Activated CD8-positive, alpha-beta memory T cell treated with anti-CD3 and anti-CD28 coated beads for 36 hours (primary cell): Measurements from ENCODE around the gene PNPLA8. TPM values are rescaled to one million over a fixed set of nuclear protein-coding genes. Genes with fewer than 3 reads are reported as not detected.
"Not testable (repeated sequence)": the region's sequence is repeated elsewhere in the genome, so short reads cannot be mapped to it uniquely, and the experiment has no call there.

Experiments
- CTCF ChIA-PET: fragments of 350-600 bp; sonication (Branson Sonifier 250); formaldehyde crosslinking; loops from one replicate; lab custom pipeline; 2021; ENCODE audit warnings: antibody characterized with exemption; lab: Charles Lee
- POLR2A ChIA-PET: fragments of 350-600 bp; sonication (Branson Sonifier 250); formaldehyde crosslinking; loops from one replicate; lab custom pipeline; 2021; ENCODE audit warnings: antibody characterized with exemption; lab: Charles Lee
- total RNA-seq, 2 experiments: library from RNA; stranded (reverse); gene quantifications; one replicate each; pipeline ENCODE4 v1.2.3, GENCODE V29; 2021

Gene PNPLA8
- total RNA-seq, 2 experiments from 2014 or later: 16.9 to 17.6 TPM

DNA sequence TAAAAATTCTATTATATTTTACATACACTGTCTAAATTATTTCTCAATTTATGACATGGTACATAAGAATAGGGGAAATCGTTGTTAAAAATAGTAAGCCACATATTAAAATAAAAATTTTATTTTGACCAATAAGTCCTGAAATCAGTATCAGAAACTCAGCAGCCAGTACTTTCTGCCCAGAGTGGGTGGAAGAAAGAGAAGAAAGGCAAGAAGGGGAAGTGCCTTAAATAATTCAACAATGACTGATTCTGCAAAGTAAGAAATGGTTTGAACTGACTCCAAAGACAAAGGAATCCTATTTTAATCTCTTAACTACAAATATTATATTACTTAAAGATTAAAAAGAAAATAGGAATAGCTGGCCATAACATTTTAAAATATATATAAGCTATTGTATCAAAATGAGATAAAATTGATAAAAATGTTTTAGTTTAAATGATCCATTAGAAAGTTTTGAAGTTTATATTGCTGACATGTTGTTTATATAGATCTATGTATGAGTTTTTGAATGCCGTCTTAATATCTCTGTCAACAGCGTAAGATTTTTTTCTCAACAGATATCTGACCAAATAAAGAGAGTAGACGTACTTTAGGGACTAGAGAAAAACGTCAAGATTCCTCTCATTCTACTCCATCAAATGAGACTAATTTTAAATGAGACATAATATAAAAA lies 39.5 kb downstream of the PNPLA8 start:
- POLR2A ChIA-PET: no interaction called here
- CTCF ChIA-PET: no interaction called here

DNA sequence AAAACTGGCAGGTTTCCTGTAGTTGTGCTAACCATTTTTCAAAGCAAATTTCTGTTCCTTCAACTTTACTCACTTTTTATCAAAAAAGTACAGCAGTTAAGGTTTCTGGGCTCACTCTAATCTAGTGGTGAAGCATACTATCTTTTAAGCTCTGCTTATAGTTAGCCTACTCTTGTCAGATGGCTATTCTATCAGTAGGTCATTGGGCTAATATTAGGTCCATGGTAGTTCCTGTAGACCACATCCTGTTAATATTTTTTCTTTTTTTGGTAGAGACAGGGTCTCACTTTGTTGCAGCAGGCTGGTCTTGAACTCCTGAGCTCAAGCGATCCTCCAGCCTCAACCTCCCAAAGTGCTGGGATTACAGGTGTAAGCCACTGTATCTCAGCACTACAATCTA lies 41.8 kb downstream of the PNPLA8 start:
- ChIA-PET CTCF (no interaction called here), POLR2A (no interaction called here)

DNA sequence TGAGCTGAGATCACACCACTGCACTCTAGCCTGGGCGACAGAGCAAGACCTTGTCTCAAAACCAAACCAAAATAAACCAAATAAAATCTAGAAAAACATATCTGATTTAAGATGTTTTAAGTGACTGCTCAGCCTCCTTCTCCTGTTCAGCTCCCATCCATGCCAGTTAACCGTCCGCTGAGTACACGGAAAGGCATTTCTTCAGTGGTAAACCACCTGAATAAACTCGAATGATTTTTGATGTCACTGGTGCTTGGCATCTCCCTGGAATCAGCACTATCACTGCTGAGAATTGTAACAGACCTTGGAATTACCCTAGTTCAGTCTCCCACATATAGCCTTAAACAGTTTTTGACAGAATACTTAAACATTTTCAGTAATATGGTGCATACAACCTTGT lies 45.6 kb downstream of the PNPLA8 start:
- ChIA-PET CTCF (no interaction called here), POLR2A (no interaction called here)

DNA sequence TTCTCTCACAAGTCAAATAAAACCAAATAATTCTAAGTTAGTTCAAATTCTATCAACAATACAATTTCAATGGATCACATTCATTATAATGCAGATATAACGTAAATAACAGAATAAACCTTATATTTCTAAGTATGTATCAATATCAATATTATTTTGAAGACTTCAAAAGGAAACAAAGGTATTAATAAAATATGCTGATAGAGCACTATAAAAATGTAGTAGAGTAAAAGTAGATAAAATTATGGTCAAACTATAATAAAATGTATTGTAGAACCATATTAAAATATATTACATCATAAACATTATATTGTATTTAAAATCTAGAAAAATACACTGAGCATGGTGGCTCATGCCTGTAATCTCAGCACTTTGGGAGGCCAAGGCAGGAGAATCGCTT lies 46.2 kb downstream of the PNPLA8 start:
- ChIA-PET CTCF (no interaction called here), POLR2A (no interaction called here)

DNA sequence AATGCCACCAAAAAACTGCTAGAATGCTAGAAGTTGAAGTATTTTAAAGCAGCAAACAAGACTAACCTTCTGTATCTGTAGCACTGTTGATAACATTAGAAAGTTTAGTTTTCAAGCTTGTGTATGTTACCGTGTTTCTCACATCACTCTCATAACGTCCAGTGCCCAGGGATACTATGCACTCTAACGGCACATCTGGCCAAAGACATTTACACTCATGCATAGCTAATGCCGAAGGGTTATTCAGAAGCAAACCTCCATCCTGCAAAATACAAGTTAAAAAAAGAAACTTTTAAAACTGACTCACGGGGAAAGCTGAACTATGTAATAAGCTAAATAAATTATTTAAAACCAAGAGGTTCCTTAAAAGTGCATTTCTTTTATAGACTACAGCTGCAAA lies 46.8 kb downstream of the PNPLA8 start:
- ChIA-PET CTCF (no interaction called here), POLR2A (no interaction called here)

DNA sequence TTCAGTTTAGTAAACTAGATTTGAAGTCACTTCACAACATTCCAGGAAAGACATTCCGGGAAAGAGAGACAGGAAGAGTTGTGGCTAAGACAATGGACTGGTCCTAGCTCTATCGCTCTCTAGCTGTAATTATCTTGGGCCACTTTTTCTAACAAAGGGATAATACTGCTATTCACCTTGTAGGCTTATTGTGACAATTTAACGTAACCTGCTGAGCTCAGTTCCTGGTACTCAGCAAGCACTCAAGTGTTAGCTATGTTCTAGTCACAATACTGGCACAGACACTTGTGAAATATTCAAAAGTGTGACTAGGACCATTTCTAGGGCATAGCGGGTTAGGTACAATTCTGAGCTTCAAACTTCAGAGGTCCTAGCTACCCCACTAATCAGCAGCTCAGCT lies 57.7 kb downstream of the PNPLA8 start:
- ChIA-PET POLR2A (no interaction called here), CTCF (no interaction called here)

DNA sequence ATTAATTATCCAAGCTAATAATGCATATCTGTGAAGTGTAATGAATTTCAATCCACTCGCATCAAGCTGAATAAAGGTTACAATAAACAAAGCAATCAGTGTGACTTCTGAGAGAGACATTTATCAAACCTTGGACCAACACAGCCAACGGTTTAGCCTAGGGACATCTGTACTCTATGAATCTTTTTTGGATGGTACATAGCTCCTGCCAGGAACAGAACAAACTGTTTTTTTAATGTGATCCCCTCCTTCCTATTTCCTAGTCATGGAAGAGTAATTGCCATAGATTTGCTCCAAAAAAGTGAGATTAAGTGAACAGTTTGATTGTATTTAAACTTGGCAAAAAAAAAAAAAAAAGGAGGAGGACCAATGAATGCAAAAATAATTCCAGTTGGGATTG lies 58.5 kb downstream of the PNPLA8 start:
- ChIA-PET CTCF (no interaction called here), POLR2A (no interaction called here)

DNA sequence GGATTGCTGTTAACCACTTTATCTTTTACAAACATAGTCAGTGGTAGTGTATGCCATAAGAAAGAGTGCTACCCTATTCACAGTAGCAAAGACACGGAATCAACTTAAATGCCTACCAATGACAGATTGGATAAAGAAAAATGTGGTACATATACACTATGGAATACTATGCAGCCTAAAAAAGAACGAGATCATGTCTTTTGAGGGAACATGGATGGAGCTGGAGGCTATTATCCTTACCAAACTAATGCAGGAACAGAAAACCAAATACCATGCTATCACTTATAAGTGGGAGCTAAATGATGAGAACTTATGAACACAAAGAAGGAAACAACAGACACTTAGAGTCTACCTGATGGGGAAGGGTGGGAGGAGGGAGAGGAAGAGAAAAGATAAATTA lies 59.6 kb downstream of the PNPLA8 start:
- CTCF ChIA-PET, POLR2A ChIA-PET: not testable (repeated sequence)

DNA sequence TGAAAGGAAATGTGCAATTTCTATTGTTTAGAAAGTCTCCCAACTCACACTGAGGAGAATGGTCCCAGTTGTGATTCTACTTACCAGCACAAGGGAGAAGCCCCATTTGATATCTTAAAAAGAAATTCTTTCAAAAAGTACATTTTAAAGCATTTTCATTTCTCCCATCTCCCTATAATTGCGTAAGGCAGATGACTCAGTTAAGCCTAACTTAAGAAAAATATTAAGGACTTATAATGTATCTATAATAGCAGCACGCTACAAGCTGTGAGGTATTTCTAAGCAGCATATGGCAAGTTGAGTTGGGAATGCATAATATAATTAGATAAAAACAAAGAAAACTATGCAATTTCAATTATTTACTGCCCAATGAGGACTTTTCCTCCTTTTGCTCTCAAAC lies 61.2 kb downstream of the PNPLA8 start:
- CTCF ChIA-PET: no interaction called here
- POLR2A ChIA-PET: no interaction called here

DNA sequence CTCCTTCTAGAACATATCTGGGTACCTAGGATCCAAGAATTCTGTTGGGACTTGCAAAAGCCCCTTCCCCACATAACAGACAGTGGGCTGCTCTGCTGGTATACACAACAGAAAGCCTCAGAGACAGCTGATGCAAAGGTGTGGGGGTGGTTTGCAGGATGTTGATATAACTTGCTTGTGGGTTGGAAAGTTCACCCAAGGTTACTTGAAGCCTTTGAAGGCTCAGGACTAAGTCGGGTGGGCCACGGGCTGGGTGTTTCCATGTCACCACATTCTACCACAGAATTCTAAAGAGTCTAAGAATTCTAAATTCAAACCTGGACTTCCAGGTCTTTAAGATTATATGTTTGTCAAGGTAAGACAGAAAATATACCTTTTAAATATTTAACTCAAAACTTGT lies 62.3 kb downstream of the PNPLA8 start:
- CTCF ChIA-PET: no interaction called here

DNA sequence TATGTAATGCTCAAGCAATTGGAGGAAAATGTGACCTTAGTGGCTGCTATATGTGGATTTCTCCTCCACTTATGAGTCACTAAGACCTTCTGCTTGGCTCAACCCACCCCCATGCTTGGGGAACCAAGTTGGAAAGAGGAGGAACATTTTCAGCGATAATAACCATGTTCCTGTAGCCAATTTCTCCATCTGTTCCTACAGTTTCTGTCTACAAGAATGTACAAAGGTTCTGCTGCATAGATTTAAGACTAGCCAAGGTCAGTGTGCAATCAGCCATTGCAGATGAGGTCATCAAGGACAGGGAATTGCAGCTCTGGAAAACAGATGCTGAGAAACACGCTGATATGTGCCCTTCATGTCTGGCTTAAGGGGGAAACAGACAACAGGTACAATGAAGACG lies 64.1 kb downstream of the PNPLA8 start:
- CTCF ChIA-PET: no interaction called here
- POLR2A ChIA-PET: no interaction called here

More for the DNA sequence above, 62.3 kb downstream of the PNPLA8 start:
- POLR2A ChIA-PET: no interaction called here

DNA sequence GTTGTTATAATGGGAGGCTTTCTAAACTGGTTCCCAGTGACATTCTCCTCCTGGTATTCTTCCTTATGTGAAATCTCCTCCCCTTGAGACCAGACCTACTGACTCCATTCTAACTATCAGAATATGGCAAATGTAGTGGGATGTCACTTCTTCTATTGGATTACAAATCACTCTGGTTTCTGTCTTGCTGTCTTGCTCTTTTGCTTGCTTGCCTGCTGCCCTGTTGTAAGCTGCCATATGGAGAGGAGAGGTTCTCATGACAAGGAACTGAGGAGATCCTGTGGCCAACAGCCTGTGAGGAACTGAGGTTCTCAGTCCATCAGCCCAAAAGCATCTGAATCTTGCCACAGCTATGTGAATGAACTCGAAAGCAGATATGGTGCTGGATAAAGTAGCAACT lies 65.0 kb downstream of the PNPLA8 start:
- ChIA-PET POLR2A (no interaction called here), CTCF (no interaction called here)

DNA sequence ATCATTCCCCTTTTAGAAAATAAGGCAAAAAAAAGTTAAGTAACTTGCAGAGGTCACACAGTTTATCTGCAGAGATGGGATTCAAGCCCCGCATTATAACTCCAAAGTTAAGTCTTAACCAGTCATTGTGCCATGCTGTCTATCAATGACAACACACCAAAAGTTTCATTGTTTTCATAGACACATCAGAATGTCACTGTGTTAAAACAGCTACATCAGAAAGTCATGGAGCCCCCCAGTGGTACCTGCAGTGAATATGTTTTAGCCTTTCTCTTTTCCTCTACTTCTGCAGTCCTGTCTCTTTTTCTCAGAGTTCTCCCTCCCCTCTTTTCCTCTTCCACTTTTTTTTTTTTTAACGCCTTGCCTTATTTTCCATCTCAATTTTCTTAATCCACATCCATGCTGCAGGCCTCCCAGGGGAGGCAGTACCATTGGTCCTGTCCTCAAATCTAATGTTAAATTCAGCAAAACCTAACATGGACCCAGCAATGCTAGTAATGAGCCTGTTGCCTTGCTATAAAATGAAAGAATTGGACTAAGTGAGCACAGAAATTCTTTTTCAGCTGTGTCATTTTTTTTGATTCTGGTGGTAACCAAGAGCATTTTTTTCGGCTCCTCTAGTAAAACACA lies 65.9 kb downstream of the PNPLA8 start:
- CTCF ChIA-PET: interaction anchor here (0.7 kb wide), 1 partner anchor 13 kb away, joined by 3 read pairs; no protein-coding TSS in a partner anchor
- POLR2A ChIA-PET: no interaction called here

DNA sequence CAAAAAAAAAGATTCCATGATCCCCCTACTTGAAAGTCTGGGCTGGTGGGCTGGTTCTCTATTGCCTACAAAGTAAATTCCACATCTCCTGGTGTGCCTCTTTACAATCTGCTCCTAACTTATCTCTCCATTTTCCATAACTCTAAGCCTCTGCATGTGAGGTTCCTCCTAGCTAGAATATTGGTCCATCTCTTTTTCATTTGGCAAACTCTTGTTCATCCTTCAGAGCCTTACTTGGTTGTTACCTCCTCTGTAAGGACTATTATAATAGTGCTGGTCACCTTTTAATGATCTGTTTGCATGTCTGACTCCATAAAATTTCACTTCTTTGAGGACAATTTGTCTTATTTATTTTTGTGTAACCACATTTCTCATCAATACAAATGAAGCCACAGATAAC lies 68.1 kb downstream of the PNPLA8 start:
- ChIA-PET CTCF (no interaction called here), POLR2A (no interaction called here)

DNA sequence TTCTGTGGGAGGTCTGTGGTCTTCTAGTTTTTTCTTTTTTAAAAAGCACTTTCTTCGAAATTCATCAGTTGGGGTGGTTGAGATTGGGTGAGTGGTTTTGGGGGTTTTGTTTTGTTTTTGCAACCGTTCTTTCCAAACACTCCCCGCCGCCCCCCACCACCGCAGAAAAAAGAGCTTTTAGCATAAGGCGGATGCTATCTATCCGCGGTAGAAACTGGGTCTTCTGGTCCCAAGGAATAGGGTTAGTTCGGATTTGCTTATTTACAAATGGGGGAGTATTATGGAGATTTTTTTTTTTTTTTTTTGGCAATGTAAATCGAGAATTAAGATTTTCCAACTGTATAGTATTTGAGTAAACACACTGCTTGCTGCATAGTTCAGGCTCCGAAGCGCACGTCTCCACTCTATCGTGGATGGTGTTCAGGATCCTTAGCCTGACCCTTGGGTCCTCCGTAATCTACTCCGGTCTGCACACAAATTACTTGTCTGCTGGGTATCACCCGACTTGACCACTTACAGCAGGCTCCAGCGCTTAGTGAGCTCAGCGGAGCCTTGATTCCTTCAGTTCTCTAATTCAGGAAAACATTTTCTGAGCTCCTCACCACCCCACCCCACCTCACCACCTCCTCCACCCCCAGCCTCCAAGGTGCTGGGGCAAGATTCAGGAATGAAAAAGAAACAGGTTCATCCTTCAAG lies 68.9 kb downstream of the PNPLA8 start:
- POLR2A ChIA-PET: no interaction called here

DNA sequence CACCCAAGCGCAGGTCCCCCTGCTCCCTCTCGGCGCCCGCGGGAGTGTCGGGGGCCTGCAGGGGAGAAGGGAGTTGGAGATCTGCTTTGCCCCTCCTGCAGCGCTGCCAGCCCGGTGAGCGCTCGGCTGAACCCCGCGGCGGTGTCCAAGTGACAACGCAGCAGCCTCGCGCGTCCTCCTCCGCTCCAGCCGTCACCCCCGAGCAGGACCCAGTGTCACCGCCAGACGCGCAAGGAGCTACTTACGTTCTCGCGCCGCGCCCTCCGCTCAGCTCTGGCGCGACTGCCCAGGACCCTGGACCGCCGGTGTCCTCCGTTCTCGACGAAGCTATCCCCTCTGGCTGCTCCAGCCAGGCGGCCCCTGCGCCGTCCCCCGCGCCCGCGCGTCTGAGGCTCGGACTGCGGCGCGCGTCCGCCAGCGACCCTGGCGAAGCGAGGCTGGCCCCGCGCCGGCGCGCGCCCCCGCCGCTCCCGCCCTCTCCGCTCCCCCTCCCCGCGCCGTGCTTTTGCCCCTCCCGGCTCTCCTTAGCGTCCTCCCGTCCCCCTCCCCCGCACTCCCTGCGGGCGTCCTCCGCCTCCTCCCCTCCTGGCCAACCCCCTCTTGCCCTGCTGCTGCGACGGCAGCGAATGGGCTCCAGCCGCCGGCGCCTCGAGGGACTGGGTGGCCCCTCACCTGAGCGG lies 69.8 kb downstream of the PNPLA8 start, which contains the start of gene NRCAM:
TSS of gene NRCAM (minus strand) at position 439 of the 680 bp plus-strand sequence. CDS start 216,372 bp downstream, outside the sequence.
- POLR2A ChIA-PET: no interaction called here
- CTCF ChIA-PET: no interaction called here

More for the DNA sequence above, 68.9 kb downstream of the PNPLA8 start:
- CTCF ChIA-PET: interaction anchor here (0.6 kb wide), 1 partner anchor 155 kb away, joined by 3 read pairs; no protein-coding TSS in a partner anchor

DNA sequence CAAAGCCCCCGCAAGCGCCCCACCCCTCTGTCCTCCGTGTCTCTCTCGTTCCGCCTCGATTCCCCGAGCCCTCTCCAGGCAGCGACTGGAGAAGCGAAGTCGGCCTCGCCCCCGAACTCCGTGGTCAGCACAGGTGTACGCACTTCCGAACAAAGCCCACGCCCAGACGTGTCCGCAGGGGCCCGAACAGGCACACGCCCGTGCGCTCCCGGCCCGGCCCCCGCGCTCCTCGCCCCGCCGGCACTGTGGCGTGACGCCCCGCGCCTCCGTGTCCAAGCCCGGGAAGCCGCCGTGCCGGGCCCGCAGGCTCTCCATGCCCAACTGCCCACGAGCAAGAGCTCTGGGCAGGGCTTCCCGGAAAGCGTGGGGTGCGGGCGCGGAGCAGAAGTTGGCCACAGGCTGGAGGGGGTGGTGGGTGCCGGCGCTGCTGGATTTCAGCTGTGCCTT lies 70.4 kb downstream of the PNPLA8 start:
- POLR2A ChIA-PET: no interaction called here
- CTCF ChIA-PET: no interaction called here

DNA sequence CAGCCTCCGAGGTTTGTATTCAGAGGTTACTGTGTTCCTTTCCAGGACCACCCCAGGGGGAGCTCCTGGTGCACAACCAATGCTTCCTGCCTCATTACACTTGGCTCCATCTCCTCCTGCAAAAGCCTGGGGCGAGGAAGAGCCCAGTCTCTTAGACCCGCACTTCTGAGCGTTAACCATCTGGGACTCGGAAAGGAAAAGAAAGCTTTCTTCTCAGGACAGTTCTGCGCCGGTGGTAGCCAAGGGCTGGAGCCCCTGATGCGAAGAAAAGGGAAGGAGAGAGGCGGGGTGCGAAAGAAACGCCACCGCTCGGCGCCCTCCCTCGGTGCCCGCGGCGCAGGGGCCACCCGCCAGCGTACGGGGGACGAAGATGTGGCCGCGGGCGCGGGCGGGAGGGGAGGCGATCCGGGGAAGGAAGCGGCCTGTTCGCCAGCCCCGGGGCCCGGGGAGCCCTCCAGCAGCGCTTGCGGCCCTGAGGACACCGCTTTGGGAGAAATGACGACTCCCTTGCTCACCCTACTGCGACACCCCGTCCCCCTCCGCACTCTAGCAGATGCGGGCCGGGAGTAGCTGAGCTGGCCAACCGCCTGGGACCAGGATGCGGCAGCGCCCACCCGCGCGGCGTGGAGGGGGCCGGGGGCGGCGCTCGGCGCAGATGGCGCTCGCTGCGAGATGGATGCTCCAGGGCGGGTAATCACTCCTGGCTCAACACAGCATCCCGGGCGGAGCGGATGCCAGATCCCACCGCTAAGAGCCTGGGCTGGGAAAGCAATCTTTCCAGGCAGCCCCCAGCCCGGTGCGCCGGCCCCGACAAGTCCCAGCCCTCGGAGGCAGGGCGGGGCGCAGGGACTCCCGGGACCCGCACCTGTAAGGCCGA lies 71.0 kb downstream of the PNPLA8 start:
- ChIA-PET CTCF (interaction anchor here (0.6 to 1.2 kb wide), 2 partner anchors 42 to 424 kb away, joined by 3 to 4 read pairs; no protein-coding TSS in a partner anchor), POLR2A (no interaction called here)

DNA sequence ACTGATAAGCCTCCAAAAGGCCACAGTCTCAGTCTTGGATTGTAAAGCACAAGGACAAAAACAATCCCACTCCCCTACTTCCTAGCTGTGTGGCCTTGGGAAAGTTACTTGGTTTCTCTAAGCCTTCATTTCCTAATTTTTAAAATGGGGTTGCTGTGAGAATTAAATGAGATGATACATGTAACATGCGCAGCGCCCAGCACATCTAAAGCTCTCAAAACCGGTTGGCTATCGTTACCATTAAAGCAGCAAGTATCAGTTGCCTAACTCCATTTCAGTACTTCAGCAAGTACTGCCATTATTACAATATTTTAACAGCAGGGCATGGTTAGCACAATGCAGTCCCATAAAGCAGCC lies 71.6 kb downstream of the PNPLA8 start:
- CTCF ChIA-PET: interaction anchor here (0.6 to 1.2 kb wide), 2 partner anchors 43 to 423 kb away, joined by 3 to 4 read pairs; no protein-coding TSS in a partner anchor
- POLR2A ChIA-PET: no interaction called here
